GM21515 (cell line): ENCODE results near the gene FALEC.
A peak's percentile ranks its signal among the peaks of the same experiment; 100 is the strongest.
"Not testable (repeated sequence)": the region's sequence is repeated elsewhere in the genome, so short reads cannot be mapped to it uniquely, and the experiment has no call there.

ENCODE experiments used
- ATAC-seq: cut with Tn5 transposase; IDR thresholded peaks from one replicate; pipeline ENCODE4 v1.9.1; 2021; ENCODE audit not compliant: unreplicated experiment

Gene FALEC

GRCh38 chr1:150574260-150575071 is 58.9 kb downstream of the FALEC start:
- ATAC-seq = no peak

- no peak for ATAC-seq
These were observed 59.5 kb downstream of the FALEC start for GRCh38 chr1:150575072-150575489.

GRCh38 chr1:150575518-150576366 is 60.2 kb downstream of the FALEC start:
- ATAC-seq = no peak

GRCh38 chr1:150576367-150576711 is 60.8 kb downstream of the FALEC start:
- no peak for ATAC-seq

- no peak for ATAC-seq
These were observed 61.4 kb downstream of the FALEC start for GRCh38 chr1:150576794-150577556.

- ATAC-seq = no peak
These were observed 62.2 kb downstream of the FALEC start for GRCh38 chr1:150577557-150578271.

GRCh38 chr1:150578272-150579109 is 62.9 kb downstream of the FALEC start:
- ATAC-seq = no peak

DNA sequence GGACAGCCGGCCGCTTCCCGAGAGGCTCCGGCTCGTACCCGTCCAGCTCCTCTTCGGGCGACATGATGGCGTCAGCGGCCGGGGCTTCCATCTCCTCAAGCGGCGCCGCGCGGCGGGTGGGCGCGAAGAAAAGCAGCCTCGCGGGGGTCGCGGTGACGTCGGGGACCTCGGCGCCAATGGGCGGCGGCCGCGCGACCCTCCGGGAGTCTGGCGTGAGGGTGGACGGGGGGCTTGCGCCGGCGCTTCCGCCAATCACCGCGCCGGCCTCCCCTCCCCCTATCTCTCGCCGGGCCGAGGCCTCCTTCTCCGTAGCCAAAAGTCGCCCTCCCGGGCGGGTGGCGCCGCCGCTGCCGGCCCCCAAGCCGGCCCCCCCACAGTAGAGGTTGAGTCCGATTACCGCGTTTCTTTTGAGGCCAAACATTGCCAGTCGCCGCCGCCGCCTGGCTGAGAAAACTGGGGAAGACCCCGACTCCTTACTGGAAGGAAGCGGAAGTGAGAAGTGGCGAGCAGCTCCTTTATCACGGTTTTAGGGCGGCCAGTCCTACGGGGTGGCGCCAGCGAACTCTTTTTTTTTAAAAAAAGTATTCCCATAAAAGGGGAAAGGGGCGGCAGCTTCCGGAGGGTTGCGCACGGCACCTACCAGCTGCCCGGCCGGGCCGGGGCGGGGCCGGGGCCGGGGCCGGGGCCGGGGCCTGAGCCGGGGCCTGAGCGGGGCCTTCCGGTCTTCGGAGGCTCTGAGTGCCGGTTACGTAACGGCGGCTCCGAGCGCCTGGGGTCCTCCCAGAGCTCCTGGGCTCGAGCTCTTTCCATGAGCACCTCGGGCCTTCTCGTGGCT is 63.8 kb downstream of the FALEC start, which contains the start of gene MCL1:
TSS of gene MCL1 (minus strand) at position 501 of the 835 bp plus-strand sequence. CDS start at position 421, 80 bp downstream.
- ATAC-seq = peak; percentile 79

DNA sequence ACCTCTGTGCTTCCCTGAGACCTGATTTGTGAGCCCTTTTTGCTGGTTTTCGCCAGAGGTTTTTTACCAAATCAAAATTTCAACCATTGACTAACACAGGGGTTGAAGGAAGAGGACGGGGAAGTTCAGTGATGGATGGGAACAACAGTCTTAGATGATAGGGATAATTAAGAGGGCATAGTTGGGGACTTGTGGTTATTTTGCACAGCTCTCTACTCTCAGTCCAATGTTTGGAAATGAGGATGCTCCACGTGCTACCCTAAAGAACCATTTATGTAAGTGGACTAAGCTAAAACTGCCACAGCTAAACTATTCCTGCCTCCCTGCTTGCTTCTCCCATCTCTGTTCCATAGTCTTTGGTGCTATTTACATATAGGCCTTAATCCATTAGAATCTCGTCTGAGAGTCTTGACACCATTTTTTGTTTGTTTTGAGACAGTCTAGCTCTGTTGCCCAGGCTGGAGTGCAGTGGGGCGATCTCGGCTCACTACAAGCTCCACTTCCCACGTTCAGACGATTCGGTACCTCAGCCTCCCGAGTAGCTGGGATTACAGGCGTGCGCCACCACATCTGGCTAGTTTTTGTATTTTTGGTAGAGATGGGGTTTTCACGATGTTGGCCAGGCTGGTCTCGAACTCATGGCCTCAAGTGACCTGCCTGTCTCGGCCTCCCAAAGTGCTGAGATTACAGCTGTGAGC is 64.5 kb downstream of the FALEC start:
- ATAC-seq = no peak

GRCh38 chr1:150580966-150581365 is 65.4 kb downstream of the FALEC start:
- ATAC-seq = not testable (repeated sequence)

DNA sequence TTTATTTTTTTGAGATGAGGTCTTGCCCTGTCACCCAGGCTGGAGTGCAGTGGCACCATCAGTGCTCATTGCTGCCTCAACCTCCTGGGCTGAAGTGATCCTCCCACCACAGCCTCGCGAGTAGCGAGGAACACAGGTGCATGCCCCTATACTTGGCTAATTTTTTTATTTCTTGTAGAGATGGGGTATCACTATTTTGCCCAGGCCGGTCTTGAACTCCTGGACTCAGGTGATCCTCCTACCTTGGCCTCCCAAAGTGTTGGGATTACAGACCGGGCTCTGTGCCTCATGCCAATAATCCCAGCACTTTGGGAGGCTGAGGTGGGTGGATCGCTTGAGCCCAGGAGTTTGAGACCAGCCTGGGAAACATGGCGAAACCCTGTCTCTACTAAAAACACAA is 65.9 kb downstream of the FALEC start:
- not testable (repeated sequence) for ATAC-seq

GRCh38 chr1:150581962-150582361 is 66.4 kb downstream of the FALEC start:
- ATAC-seq = not testable (repeated sequence)

DNA sequence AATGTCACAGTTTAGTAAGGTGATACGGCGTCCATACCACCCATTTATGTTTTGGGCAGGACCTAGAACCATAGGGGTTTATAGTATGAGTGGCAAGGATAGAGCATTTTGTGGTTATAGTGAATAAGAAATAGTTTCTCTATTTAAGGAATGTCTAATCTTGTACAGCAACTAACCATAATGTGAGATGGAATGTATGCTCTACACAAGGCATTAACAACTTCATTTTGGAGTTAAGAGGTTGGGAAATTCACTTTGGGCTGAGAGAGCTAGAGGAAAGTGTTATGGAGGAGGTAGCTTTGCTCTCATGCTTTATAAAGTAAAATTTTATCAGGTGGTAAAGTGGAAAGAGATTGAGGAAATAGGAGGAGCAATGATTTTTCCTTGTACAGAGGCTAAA is 66.8 kb downstream of the FALEC start:
- no peak for ATAC-seq
